Upper lobe of left lung (tissue), 6 donors: ENCODE measurements around the gene PAF1. TPM values are rescaled to one million over a fixed set of nuclear protein-coding genes. Genes with fewer than 3 reads are reported as not detected.

Experiments used
- ATAC-seq, 2 donors: fragments of 200-7000 bp; cut with Tn5 transposase; one replicate each; pipeline ENCODE4 v1.9.1; 2022; ENCODE audit warnings: mild to moderate bottlenecking in 2 of 2, moderate library complexity in 2 of 2; ENCODE audit not compliant: low FRiP score in 2 of 2
- DNase-seq, 2 donors: peaks; one replicate each; pipeline ENCODE4 v3.0.0-alpha.2; 2019 to 2020
- H3K27ac ChIP-seq, 4 donors: fragments of 200-600 bp; sonication (generic); one replicate each; pipeline ENCODE4 v1.5.1; 2016 to 2019
- H3K27me3 ChIP-seq, 4 donors: fragments of 200-600 bp; sonication (generic); one replicate each; pipeline ENCODE4 v1.5.1; 2017 to 2019
- H3K36me3 ChIP-seq, 4 donors: fragments of 200-600 bp; sonication (generic); one replicate each; pipeline ENCODE4 v1.5.1; 2016 to 2019
- H3K4me1 ChIP-seq, 4 donors: fragments of 200-600 bp; sonication (generic); one replicate each; pipeline ENCODE4 v1.5.1; 2018 to 2019
- H3K4me3 ChIP-seq, 4 donors: fragments of 200-600 bp; sonication (generic); one replicate each; pipeline ENCODE4 v1.5.1; 2017 to 2019; ENCODE audit warnings: mild to moderate bottlenecking in 2 of 4, moderate library complexity in 1 of 4
- H3K9me3 ChIP-seq, 4 donors: fragments of 200-600 bp; sonication (generic); one replicate each; pipeline ENCODE4 v1.5.1; 2018 to 2019
- CTCF ChIP-seq, 6 experiments: fragments of 450-650 bp in 4 of 6; fragments of 200-600 bp in 2 of 6; sonication (generic) in 2 of 6; IDR thresholded peaks; one replicate each; pipeline ENCODE4 v1.5.1; 2016 to 2019; ENCODE audit warnings: antibody characterized with exemption in 6 of 6
- EP300 ChIP-seq, 4 donors: sonication (generic); formaldehyde crosslinking; IDR thresholded peaks; one replicate each; pipeline ENCODE4 v1.5.1; 2017; ENCODE audit warnings: antibody characterized with exemption in 4 of 4, control low read depth in 2 of 4
- POLR2A ChIP-seq, 4 donors: fragments of 450-650 bp; IDR thresholded peaks; one replicate each; pipeline ENCODE4 v1.5.1; 2016 to 2017; ENCODE audit warnings: antibody characterized with exemption in 4 of 4, mild to moderate bottlenecking in 2 of 4
- POLR2AphosphoS5 ChIP-seq, 2 donors: sonication (generic); formaldehyde crosslinking; IDR thresholded peaks; one replicate each; pipeline ENCODE4 v1.5.1; 2017; ENCODE audit warnings: antibody characterized with exemption in 2 of 2
- WGBS, 2 donors: methylation state at CpG; one replicate each; pipeline ENCODE4 v1.1.5; 2017 to 2018; 5-methylcytosine and 5-hydroxymethylcytosine counted together
- total RNA-seq, 6 donors: library from RNA; depleted of rRNA in 4 of 6; stranded (reverse); fragments of >200 nt in 4 of 6; gene quantifications; one replicate each; pipeline versions ENCODE4 v1.1.0 to v1.2.1, GENCODE V29; 2016 to 2021
- donor health status: DM: no; HTN: no; CAD: no; lungs with moderate emphysema.
- donor health status: DM: no; HTN: yes; CAD: no; lungs with severe emphysema.

The PAF1 gene
- total RNA-seq, 6 donors from 2014 or later, result 28.6 to 48.0 (median 35.4) TPM

DNA sequence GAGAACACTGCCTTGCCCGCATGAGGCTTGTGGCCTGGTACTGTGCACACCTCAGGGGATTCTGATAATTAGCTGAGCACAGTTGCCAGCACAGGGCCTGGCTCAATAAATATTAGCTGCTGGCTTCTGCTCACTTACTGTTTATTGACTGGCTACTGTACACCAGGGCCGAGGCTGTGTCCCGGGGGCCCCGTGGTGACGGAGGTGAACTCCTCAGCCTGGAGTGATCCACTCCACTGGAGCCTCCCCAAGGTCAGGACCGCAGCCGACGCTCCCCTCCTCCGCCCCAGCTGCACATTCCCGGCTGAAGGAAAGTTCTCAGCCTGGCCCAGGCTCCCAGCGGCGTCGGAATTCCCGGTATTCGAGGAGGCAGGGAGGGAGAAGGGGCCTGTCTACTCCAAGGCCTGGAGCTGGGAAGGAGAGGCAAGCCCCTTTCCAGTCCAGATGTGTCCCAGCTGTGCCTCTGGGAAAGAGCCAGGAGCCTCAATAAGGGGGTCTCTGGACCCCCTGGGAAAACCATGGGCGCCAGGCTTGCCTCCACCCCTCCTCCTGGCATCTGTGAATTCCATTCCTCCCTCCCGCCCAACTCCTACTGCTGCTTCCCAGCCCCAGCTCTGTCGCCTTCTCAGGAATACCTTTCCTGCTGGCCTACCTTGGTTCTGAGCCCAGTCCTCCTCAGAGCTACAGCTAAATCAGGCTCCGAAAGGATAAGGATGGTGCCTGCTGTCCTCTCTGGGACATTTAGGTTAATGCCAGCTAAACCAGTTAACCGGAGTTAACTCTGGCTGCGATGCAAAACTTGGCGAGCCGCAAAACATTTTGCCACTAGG is 37.6 kb upstream of the PAF1 start:
- Histone ChIP-seq H3K36me3 (peaks cover 15 to 36% (median 23%) of the 10 kb centered on the region in 4 donors), H3K4me3 (no peak overlapping the region), H3K4me1 (peaks cover 25 to 49% (median 42%) of the 10 kb centered on the region in 4 donors), H3K27ac (peak overlapping the region; percentile 67 to 84 (median 74)), H3K9me3 (no peaks in the 10 kb centered on the region), H3K27me3 (no peaks in the 10 kb centered on the region)
- DNase-seq (peak; percentile 70 to 86), ATAC-seq (peak; percentile 68 to 79)
- WGBS, 2 donors, result 37 to 39% methylated on average over 11 to 23 of the region's 23 CpGs
- TF ChIP-seq CTCF (IDR thresholded peaks at IDR 0.05) (no peak), EP300 (IDR thresholded peaks at IDR 0.05) (peak in 2 of 4 donors; percentile 55 to 82), POLR2AphosphoS5 (IDR thresholded peaks at IDR 0.05) (peak; percentile 39 to 83), POLR2A (IDR thresholded peaks at IDR 0.05) (peak in 1 of 4 donors; percentile 18)

GRCh38 chr19:39427707-39428106 is 36.8 kb upstream of the PAF1 start:
- WGBS, 2 donors, result 89 to 91% methylated on average over 11 of the region's 11 CpGs
- TF ChIP-seq POLR2A (IDR thresholded peaks at IDR 0.05), result no peak
- no peak for TF ChIP-seq CTCF (IDR thresholded peaks at IDR 0.05)
- TF ChIP-seq EP300 (IDR thresholded peaks at IDR 0.05), result no peak
- TF ChIP-seq POLR2AphosphoS5 (IDR thresholded peaks at IDR 0.05), result no peak
- DNase-seq (no peak), ATAC-seq (no peak)
- Histone ChIP-seq H3K4me1 (peaks cover 25 to 42% (median 38%) of the 10 kb centered on the region in 4 donors), H3K9me3 (no peaks in the 10 kb centered on the region), H3K27me3 (no peaks in the 10 kb centered on the region), H3K4me3 (no peak overlapping the region), H3K27ac (peak overlapping the region in 3 of 4 donors; percentile 67 to 84 (median 72)), H3K36me3 (peaks cover 8 to 36% (median 22%) of the 10 kb centered on the region in 4 donors)

DNA sequence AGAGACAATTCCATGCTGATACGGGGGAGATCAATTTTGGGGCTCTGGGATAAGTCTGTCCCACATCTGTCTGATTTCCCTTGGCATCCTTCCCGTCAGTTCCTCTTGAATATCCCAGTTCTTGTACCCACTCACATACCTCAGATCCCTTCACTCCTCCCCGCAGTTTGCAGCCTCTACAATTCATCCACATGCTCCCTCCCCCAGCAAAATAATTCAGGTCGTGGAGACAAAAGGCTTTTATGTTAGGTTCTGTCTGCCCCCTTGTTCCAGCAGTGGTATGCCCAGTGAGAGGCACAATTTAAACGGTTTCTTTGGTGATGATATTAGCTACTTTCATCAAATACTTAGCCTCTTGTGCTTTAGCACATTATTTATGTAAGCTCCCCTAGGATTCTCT is 35.3 kb upstream of the PAF1 start:
- H3K27ac ChIP-seq, result no peak overlapping the region
- H3K27me3 ChIP-seq, result no peaks in the 10 kb centered on the region
- no peaks in the 10 kb centered on the region for H3K9me3 ChIP-seq
- no peak overlapping the region for H3K4me3 ChIP-seq
- 55 to 67% methylated on average over 5 of the region's 5 CpGs for WGBS, 2 donors
- TF ChIP-seq POLR2AphosphoS5 (IDR thresholded peaks at IDR 0.05), result no peak
- no peak for TF ChIP-seq EP300 (IDR thresholded peaks at IDR 0.05)
- TF ChIP-seq POLR2A (IDR thresholded peaks at IDR 0.05), result no peak
- no peak for TF ChIP-seq CTCF (IDR thresholded peaks at IDR 0.05)
- H3K4me1 ChIP-seq, result peaks cover 20 to 34% (median 28%) of the 10 kb centered on the region in 4 donors
- no peak for ATAC-seq
- no peak for DNase-seq
- H3K36me3 ChIP-seq, result peaks cover 0 to 37% (median 17%) of the 10 kb centered on the region in 4 donors

- Histone ChIP-seq H3K27ac (no peak overlapping the region), H3K36me3 (peaks cover 0 to 42% (median 17%) of the 10 kb centered on the region in 4 donors), H3K27me3 (no peaks in the 10 kb centered on the region), H3K9me3 (no peaks in the 10 kb centered on the region), H3K4me3 (no peak overlapping the region), H3K4me1 (peaks cover 16 to 30% (median 24%) of the 10 kb centered on the region in 4 donors)
- DNase-seq (no peak), ATAC-seq (no peak)
- TF ChIP-seq EP300 (IDR thresholded peaks at IDR 0.05) (no peak), POLR2AphosphoS5 (IDR thresholded peaks at IDR 0.05) (no peak), POLR2A (IDR thresholded peaks at IDR 0.05) (no peak), CTCF (IDR thresholded peaks at IDR 0.05) (no peak)
- 87 to 94% methylated on average over 7 of the region's 7 CpGs for WGBS, 2 donors
These were observed 34.8 kb upstream of the PAF1 start for GRCh38 chr19:39425744-39426143.
